Measurements from ENCODE around the gene GPC5. TPM values are rescaled to one million over a fixed set of nuclear protein-coding genes. Genes with fewer than 3 reads are reported as not detected.
"Not testable (repeated sequence)": the region's sequence is repeated elsewhere in the genome, so short reads cannot be mapped to it uniquely, and the experiment has no call there.

The GPC5 gene
- total RNA-seq, 1 donor from 2014 or later, result 10.2 TPM

GRCh38 chr13:91351980-91352379 lies 46.4 kb upstream of the GPC5 start:
- peaks cover 17% of the 10 kb centered on the region for H3K4me1 Mint-ChIP-seq (ENCODE audit: low read depth, unreplicated experiment)
- H3K4me3 Mint-ChIP-seq (ENCODE audit: unreplicated experiment), result peak overlapping the region; percentile 11
- peaks cover 11% of the 10 kb centered on the region for H3K9me3 Mint-ChIP-seq (ENCODE audit: unreplicated experiment)
- H3K36me3 Mint-ChIP-seq (ENCODE audit: unreplicated experiment), result no peaks in the 10 kb centered on the region
- DNase-seq, result no peak
- no peak overlapping the region for H3K27ac Mint-ChIP-seq (ENCODE audit: unreplicated experiment)
- TF ChIP-seq CTCF (IDR thresholded peaks at IDR 0.05; ENCODE audit: partially characterized antibody, unreplicated experiment), result no peak
- H3K27me3 Mint-ChIP-seq (ENCODE audit: unreplicated experiment), result peaks cover 7% of the 10 kb centered on the region

GRCh38 chr13:91352891-91353290 lies 45.5 kb upstream of the GPC5 start:
- DNase-seq; H3K27me3 Mint-ChIP-seq (ENCODE audit: unreplicated experiment); H3K9me3 Mint-ChIP-seq (ENCODE audit: unreplicated experiment); H3K4me3 Mint-ChIP-seq (ENCODE audit: unreplicated experiment); H3K36me3 Mint-ChIP-seq (ENCODE audit: unreplicated experiment); H3K27ac Mint-ChIP-seq (ENCODE audit: unreplicated experiment): not testable (repeated sequence)
- H3K4me1 Mint-ChIP-seq (ENCODE audit: low read depth, unreplicated experiment), result peaks cover 17% of the 10 kb centered on the region

GRCh38 chr13:91353494-91353893 lies 44.9 kb upstream of the GPC5 start:
- H3K4me1 Mint-ChIP-seq (ENCODE audit: low read depth, unreplicated experiment), result peaks cover 17% of the 10 kb centered on the region
- TF ChIP-seq CTCF (IDR thresholded peaks at IDR 0.05; ENCODE audit: partially characterized antibody, unreplicated experiment), result no peak
- H3K9me3 Mint-ChIP-seq (ENCODE audit: unreplicated experiment), result peaks cover 9% of the 10 kb centered on the region
- H3K4me3 Mint-ChIP-seq (ENCODE audit: unreplicated experiment), result no peak overlapping the region
- H3K36me3 Mint-ChIP-seq (ENCODE audit: unreplicated experiment), result no peaks in the 10 kb centered on the region
- DNase-seq, result no peak
- peaks cover 5% of the 10 kb centered on the region for H3K27me3 Mint-ChIP-seq (ENCODE audit: unreplicated experiment)
- no peak overlapping the region for H3K27ac Mint-ChIP-seq (ENCODE audit: unreplicated experiment)

- Mint-ChIP-seq H3K36me3 (ENCODE audit: unreplicated experiment) (no peaks in the 10 kb centered on the region), H3K4me3 (ENCODE audit: unreplicated experiment) (no peak overlapping the region), H3K27me3 (ENCODE audit: unreplicated experiment) (no peaks in the 10 kb centered on the region), H3K9me3 (ENCODE audit: unreplicated experiment) (peaks cover 1% of the 10 kb centered on the region), H3K4me1 (ENCODE audit: low read depth, unreplicated experiment) (peaks cover 17% of the 10 kb centered on the region), H3K27ac (ENCODE audit: unreplicated experiment) (no peak overlapping the region)
- TF ChIP-seq CTCF (IDR thresholded peaks at IDR 0.05; ENCODE audit: partially characterized antibody, unreplicated experiment), result no peak
- no peak for DNase-seq
Observed at GRCh38 chr13:91355099-91355825, 43.2 kb upstream of the GPC5 start.

- Mint-ChIP-seq H3K27me3 (ENCODE audit: unreplicated experiment) (no peaks in the 10 kb centered on the region), H3K9me3 (ENCODE audit: unreplicated experiment) (no peaks in the 10 kb centered on the region), H3K4me3 (ENCODE audit: unreplicated experiment) (no peak overlapping the region), H3K36me3 (ENCODE audit: unreplicated experiment) (no peaks in the 10 kb centered on the region), H3K27ac (ENCODE audit: unreplicated experiment) (no peak overlapping the region), H3K4me1 (ENCODE audit: low read depth, unreplicated experiment) (peaks cover 11% of the 10 kb centered on the region)
- no peak for DNase-seq
- TF ChIP-seq CTCF (IDR thresholded peaks at IDR 0.05; ENCODE audit: partially characterized antibody, unreplicated experiment), result no peak
Observed at GRCh38 chr13:91355826-91356710, 42.4 kb upstream of the GPC5 start.

Measured in glutamatergic neuron (in vitro differentiated cells).